ENCODE data around the gene HHAT. TPM values are rescaled to one million over a fixed set of nuclear protein-coding genes. Genes with fewer than 3 reads are reported as not detected.

The HHAT gene
- total RNA-seq, 1 experiment from 2014 or later: 2.3 TPM

DNA sequence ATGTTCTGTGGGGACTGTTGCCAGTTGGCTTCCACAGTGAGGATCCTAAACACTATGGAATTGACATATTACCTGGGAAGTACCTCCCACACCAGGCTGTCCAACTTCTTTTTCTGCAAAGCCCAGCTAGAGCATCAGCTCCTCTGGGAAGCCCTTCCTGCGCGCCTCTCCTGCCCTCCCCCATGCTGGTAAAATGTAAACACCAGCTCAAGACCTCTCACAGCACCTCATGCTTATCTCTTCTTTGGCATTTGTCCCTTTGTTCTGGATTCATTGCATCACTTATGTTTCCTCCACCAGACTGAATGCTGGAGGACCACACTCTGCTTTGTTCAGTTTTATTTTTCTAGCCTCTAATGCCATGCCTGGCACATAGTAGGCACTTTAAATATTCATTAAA, 172.1 kb downstream of the HHAT start:
- Histone ChIP-seq H3K9me3 (ENCODE audit: low read length) (no peaks in the 10 kb centered on the region), H3K4me3 (ENCODE audit: low read length) (no peak overlapping the region), H3K4me2 (ENCODE audit: low read depth, low read length, poor library complexity, severe bottlenecking) (no peak overlapping the region), H3K4me1 (ENCODE audit: low read length) (no peaks in the 10 kb centered on the region), H3K79me2 (ENCODE audit: low read length) (no peaks in the 10 kb centered on the region), H3K9me2 (replicated peaks; ENCODE audit: insufficient read depth, low read length) (no peaks in the 10 kb centered on the region), H4K20me1 (ENCODE audit: insufficient read depth, low read depth, low read length) (no peaks in the 10 kb centered on the region), H3K9ac (ENCODE audit: low read length) (no peak overlapping the region), H3K27me3 (ENCODE audit: low read length) (no peaks in the 10 kb centered on the region), H2AFZ (ENCODE audit: low read length) (no peak overlapping the region), H3K36me3 (ENCODE audit: insufficient read depth, low read length) (no peaks in the 10 kb centered on the region), H3K27ac (ENCODE audit: low read length) (no peak overlapping the region)
- DNase-seq: no peak

DNA sequence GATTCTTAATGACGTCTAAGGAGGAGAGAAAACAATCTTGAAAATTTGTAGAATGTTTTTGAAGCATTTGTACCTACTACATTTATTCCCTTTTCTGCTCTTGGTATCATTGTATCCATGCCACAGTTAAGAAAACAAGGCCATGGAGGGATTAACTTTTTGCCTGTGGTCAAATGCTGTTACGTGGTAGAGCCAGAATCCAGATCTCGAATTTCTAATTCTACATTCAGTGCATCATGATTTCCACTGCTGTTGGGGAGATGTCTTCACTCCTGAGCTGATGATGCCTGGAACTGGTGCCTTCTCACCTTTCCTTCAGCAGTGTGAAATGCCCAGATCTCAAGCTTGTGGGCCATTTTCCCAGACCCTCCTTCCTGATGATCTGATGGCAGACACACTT, 175.6 kb downstream of the HHAT start:
- no peak overlapping the region for H3K27ac ChIP-seq (ENCODE audit: low read length)
- no peaks in the 10 kb centered on the region for H3K79me2 ChIP-seq (ENCODE audit: low read length)
- H3K4me3 ChIP-seq (ENCODE audit: low read length): no peak overlapping the region
- H3K9ac ChIP-seq (ENCODE audit: low read length): no peak overlapping the region
- no peak overlapping the region for H2AFZ ChIP-seq (ENCODE audit: low read length)
- no peaks in the 10 kb centered on the region for H3K27me3 ChIP-seq (ENCODE audit: low read length)
- no peaks in the 10 kb centered on the region for H4K20me1 ChIP-seq (ENCODE audit: insufficient read depth, low read depth, low read length)
- H3K4me1 ChIP-seq (ENCODE audit: low read length): no peaks in the 10 kb centered on the region
- no peaks in the 10 kb centered on the region for H3K9me2 ChIP-seq (replicated peaks; ENCODE audit: insufficient read depth, low read length)
- H3K4me2 ChIP-seq (ENCODE audit: low read depth, low read length, poor library complexity, severe bottlenecking): no peak overlapping the region
- H3K36me3 ChIP-seq (ENCODE audit: insufficient read depth, low read length): no peaks in the 10 kb centered on the region
- H3K9me3 ChIP-seq (ENCODE audit: low read length): no peaks in the 10 kb centered on the region
- DNase-seq: no peak

DNA sequence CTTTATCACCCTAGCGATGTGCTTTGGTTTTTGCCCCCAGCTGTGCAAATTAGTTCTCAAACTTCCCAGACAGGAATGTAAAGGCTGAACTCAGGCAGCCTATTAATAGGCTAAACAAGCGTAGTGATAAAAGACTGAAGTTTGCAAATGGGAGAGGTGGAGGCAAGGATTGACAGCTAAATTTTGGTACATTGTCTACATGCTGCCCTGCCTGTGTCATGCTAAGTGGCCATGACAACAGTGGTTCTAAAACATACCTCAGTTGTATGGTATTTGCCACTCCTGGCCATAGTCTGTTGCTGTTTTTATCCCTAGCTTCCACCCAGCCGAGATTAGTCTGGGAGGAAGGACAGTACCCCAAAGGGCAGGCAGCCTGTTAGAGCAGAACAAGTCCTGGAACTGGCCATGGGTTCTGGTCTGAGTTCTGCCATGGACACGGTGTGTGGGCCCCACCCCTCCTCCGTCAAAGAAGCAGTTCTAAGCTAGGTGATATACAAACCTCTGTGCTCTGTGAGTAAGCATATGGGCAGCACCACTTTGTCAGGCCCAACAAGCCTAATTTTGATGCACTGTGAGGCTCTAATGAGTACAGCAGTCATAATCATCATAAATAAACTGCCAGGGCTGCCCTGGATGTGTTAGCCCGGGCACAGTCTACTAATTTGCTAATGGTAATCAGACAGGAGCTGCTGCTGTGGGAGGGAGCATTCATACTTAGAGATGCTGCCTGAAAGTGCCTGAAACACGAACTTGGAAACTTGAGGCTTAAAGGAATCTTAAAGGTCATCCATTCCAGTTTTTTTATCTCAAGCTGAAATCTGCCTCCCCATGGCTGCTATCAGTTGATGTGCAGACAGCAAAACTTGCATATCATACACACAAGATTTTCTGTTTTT, 177.1 kb downstream of the HHAT start:
- Histone ChIP-seq H3K4me1 (ENCODE audit: low read length) (no peaks in the 10 kb centered on the region), H3K27ac (ENCODE audit: low read length) (no peak overlapping the region), H3K4me2 (ENCODE audit: low read depth, low read length, poor library complexity, severe bottlenecking) (no peak overlapping the region), H3K9me3 (ENCODE audit: low read length) (no peaks in the 10 kb centered on the region), H2AFZ (ENCODE audit: low read length) (no peak overlapping the region), H3K79me2 (ENCODE audit: low read length) (no peaks in the 10 kb centered on the region), H4K20me1 (ENCODE audit: insufficient read depth, low read depth, low read length) (no peaks in the 10 kb centered on the region), H3K4me3 (ENCODE audit: low read length) (no peak overlapping the region), H3K9ac (ENCODE audit: low read length) (no peak overlapping the region), H3K36me3 (ENCODE audit: insufficient read depth, low read length) (no peaks in the 10 kb centered on the region), H3K9me2 (replicated peaks; ENCODE audit: insufficient read depth, low read length) (no peaks in the 10 kb centered on the region), H3K27me3 (ENCODE audit: low read length) (no peaks in the 10 kb centered on the region)
- no peak for DNase-seq

DNA sequence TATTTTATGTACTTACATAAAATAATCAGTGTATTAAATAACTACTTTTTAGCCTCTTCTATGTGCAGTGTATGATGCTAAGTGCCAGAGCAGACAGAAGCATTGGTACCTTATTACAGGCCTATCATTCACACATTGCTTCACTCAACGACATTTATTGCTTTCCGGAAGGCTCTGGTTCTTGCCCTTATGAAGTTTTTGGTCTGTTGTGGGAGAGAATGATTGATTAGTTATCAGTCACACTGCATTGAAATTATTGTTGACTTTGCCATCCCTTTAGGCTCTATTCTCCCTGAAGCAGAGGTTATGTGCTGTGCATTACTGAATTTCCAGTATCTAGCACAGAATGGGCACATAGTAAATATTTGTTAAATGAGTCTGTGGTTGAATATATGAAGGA, 178.0 kb downstream of the HHAT start:
- no peak overlapping the region for H3K4me3 ChIP-seq (ENCODE audit: low read length)
- no peak overlapping the region for H2AFZ ChIP-seq (ENCODE audit: low read length)
- no peaks in the 10 kb centered on the region for H3K36me3 ChIP-seq (ENCODE audit: insufficient read depth, low read length)
- H3K27ac ChIP-seq (ENCODE audit: low read length): no peak overlapping the region
- no peaks in the 10 kb centered on the region for H3K9me3 ChIP-seq (ENCODE audit: low read length)
- H3K27me3 ChIP-seq (ENCODE audit: low read length): no peaks in the 10 kb centered on the region
- H3K9ac ChIP-seq (ENCODE audit: low read length): no peak overlapping the region
- H3K79me2 ChIP-seq (ENCODE audit: low read length): no peaks in the 10 kb centered on the region
- H3K4me1 ChIP-seq (ENCODE audit: low read length): no peaks in the 10 kb centered on the region
- no peaks in the 10 kb centered on the region for H3K9me2 ChIP-seq (replicated peaks; ENCODE audit: insufficient read depth, low read length)
- H4K20me1 ChIP-seq (ENCODE audit: insufficient read depth, low read depth, low read length): no peaks in the 10 kb centered on the region
- H3K4me2 ChIP-seq (ENCODE audit: low read depth, low read length, poor library complexity, severe bottlenecking): no peak overlapping the region
- DNase-seq: no peak

DNA sequence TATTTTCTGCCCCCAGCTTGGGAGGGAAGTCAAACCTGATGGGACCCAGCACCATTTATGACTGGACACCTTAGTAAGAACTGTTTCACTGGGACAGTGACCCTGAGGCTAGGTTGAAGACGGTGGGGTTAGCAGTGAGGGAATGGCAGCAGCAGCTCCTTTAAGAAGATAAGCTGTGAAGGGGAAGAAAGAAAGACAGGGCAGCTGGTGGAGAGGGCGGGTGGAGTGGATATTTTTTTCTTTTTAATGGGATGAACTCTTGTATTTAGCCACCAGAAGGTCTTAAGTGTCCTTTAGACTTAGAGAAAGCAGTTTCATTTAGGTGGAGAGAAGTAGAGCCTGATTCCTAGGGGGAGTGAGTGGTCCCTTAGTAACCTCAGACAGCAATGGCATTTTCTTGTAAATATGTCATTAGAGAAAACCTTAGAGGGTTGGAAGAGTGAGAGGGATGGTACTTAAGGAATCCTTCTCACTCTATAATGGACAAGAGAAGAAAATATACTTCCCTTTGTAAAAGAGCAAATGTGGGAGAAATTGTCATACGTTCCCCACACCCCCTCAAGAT, 187.5 kb downstream of the HHAT start:
- H3K9me2 ChIP-seq (replicated peaks; ENCODE audit: insufficient read depth, low read length): no peaks in the 10 kb centered on the region
- no peak overlapping the region for H3K4me2 ChIP-seq (ENCODE audit: low read depth, low read length, poor library complexity, severe bottlenecking)
- no peaks in the 10 kb centered on the region for H3K27me3 ChIP-seq (ENCODE audit: low read length)
- H3K9me3 ChIP-seq (ENCODE audit: low read length): no peaks in the 10 kb centered on the region
- no peaks in the 10 kb centered on the region for H4K20me1 ChIP-seq (ENCODE audit: insufficient read depth, low read depth, low read length)
- H3K79me2 ChIP-seq (ENCODE audit: low read length): no peaks in the 10 kb centered on the region
- H3K4me3 ChIP-seq (ENCODE audit: low read length): no peak overlapping the region
- H3K9ac ChIP-seq (ENCODE audit: low read length): no peak overlapping the region
- DNase-seq: no peak
- H3K27ac ChIP-seq (ENCODE audit: low read length): no peak overlapping the region
- no peaks in the 10 kb centered on the region for H3K4me1 ChIP-seq (ENCODE audit: low read length)
- no peak overlapping the region for H2AFZ ChIP-seq (ENCODE audit: low read length)
- H3K36me3 ChIP-seq (ENCODE audit: insufficient read depth, low read length): no peaks in the 10 kb centered on the region

DNA sequence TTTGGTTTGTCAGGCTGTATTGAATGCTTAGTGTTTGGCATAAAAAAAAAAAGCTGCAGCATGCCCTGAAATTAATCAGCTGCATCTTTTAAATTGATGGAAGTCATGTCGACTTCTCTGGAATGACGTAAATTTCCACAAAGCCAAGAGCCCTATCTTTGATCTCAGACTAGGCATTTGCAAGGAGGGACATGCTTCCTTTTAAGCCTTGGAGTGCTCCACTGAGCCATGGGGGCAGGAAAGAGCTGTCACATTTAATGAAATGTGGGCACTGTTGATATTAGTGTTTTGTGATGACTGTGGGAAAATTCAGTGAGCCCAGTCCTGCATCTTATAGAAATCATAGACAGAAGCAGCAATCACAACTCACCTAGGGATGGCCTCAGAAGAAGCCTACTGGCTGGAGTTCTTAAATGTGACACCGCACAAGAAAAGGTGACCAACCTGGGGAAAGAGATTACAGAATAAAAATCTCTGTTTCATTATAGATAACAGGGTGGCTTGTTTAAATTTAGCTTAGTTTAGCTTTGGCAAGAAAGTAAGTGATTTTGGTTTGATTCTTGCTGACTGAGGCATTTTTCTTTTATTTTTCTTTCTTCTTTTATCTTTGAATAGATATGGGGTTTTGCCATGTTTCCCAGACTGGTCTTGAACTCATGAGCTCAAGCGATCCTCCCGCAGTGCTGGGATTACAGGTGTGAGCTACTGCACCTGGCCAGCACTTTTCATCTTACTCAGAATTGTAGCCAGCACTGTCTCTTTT, 188.2 kb downstream of the HHAT start:
- H3K4me2 ChIP-seq (ENCODE audit: low read depth, low read length, poor library complexity, severe bottlenecking): no peak overlapping the region
- H3K79me2 ChIP-seq (ENCODE audit: low read length): no peaks in the 10 kb centered on the region
- no peaks in the 10 kb centered on the region for H3K27me3 ChIP-seq (ENCODE audit: low read length)
- H2AFZ ChIP-seq (ENCODE audit: low read length): no peak overlapping the region
- no peak overlapping the region for H3K4me3 ChIP-seq (ENCODE audit: low read length)
- H3K9me2 ChIP-seq (replicated peaks; ENCODE audit: insufficient read depth, low read length): no peaks in the 10 kb centered on the region
- no peaks in the 10 kb centered on the region for H3K36me3 ChIP-seq (ENCODE audit: insufficient read depth, low read length)
- no peak overlapping the region for H3K9ac ChIP-seq (ENCODE audit: low read length)
- H3K4me1 ChIP-seq (ENCODE audit: low read length): no peaks in the 10 kb centered on the region
- DNase-seq: no peak
- no peaks in the 10 kb centered on the region for H4K20me1 ChIP-seq (ENCODE audit: insufficient read depth, low read depth, low read length)
- no peak overlapping the region for H3K27ac ChIP-seq (ENCODE audit: low read length)
- H3K9me3 ChIP-seq (ENCODE audit: low read length): no peaks in the 10 kb centered on the region

DNA sequence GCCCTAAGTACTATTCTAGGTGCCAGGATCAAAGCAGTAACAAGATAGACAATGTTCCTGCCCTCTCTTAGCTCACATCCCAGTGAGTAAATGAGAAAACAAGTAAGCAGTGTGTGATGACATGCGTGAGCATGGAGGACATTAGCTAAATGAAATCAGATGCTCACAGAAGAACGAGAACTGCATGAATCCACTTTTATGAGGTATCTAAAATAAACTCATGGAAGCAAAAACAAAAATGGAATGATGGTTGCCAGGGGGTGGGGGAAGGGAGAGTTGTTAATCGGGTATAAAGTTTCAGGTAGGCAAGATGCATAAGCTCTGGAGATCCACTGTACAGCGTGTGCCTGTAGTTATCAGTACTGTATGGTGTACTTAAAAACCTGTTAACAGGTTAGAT, 195.1 kb downstream of the HHAT start:
- no peaks in the 10 kb centered on the region for H3K27me3 ChIP-seq (ENCODE audit: low read length)
- no peaks in the 10 kb centered on the region for H3K4me1 ChIP-seq (ENCODE audit: low read length)
- H2AFZ ChIP-seq (ENCODE audit: low read length): no peak overlapping the region
- no peaks in the 10 kb centered on the region for H3K79me2 ChIP-seq (ENCODE audit: low read length)
- H3K27ac ChIP-seq (ENCODE audit: low read length): no peak overlapping the region
- no peak overlapping the region for H3K9ac ChIP-seq (ENCODE audit: low read length)
- no peak overlapping the region for H3K4me3 ChIP-seq (ENCODE audit: low read length)
- no peak overlapping the region for H3K4me2 ChIP-seq (ENCODE audit: low read depth, low read length, poor library complexity, severe bottlenecking)
- no peaks in the 10 kb centered on the region for H3K9me2 ChIP-seq (replicated peaks; ENCODE audit: insufficient read depth, low read length)
- no peaks in the 10 kb centered on the region for H3K9me3 ChIP-seq (ENCODE audit: low read length)
- H3K36me3 ChIP-seq (ENCODE audit: insufficient read depth, low read length): no peaks in the 10 kb centered on the region
- no peak for DNase-seq
- H4K20me1 ChIP-seq (ENCODE audit: insufficient read depth, low read depth, low read length): 0 out of 2 replicates have a peak, but pooled peaks cover 2% of the 10 kb centered on the region

All from Karpas-422 (cell line).